ENCODE measurements around the gene PARP2.
"Not testable (repeated sequence)": the region's sequence is repeated elsewhere in the genome, so short reads cannot be mapped to it uniquely, and the experiment has no call there.

Gene PARP2

DNA sequence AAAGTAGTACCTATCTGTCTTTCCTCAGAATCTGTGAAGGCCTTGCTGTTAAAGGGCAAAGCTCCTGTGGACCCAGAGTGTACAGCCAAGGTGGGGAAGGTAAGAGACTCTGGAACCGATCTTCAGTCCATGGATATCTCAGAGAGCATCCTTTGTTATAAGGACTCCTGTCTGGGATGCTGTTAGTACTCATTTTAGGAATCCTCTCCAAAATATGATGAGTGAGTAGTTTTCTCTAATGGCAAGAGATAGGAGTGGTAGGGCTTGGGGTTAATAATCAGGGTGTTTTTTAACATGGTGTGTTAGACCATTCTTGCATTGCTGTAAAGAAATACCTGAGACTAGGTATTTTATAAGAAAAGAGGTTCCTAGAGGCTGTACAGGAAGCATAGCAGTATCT lies 1.9 kb downstream of the PARP2 start:
- no peak for DNase-seq (ENCODE audit: low read depth in 2 of 2)

- DNase-seq (ENCODE audit: low read depth in 2 of 2), result no peak
Measured at GRCh38 chr14:20346713-20347112, 3.3 kb downstream of the PARP2 start.

GRCh38 chr14:20347747-20348146 lies 4.3 kb downstream of the PARP2 start:
- no peak for DNase-seq (ENCODE audit: low read depth in 2 of 2)

DNA sequence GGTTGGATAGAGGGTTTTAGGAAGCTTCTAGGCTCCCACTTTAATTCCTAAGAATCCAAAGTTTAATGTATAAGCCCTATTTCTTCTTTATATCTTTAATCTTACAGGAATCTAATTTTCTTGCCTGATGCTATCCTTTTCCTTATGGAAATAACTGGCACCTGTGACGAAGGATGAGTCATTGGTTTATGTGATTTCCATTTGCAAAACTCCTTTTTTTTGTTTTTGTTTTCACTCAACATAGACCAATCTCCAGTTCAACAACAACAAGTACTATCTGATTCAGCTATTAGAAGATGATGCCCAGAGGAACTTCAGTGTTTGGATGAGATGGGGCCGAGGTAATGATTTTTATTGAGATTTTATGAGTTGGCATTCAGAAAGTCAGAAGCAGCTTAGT lies 6.8 kb downstream of the PARP2 start:
- DNase-seq (ENCODE audit: low read depth in 2 of 2), result no peak

GRCh38 chr14:20350860-20351259 lies 7.4 kb downstream of the PARP2 start:
- DNase-seq (ENCODE audit: low read depth in 2 of 2), result no peak

- DNase-seq (ENCODE audit: low read depth in 2 of 2), result no peak
Measured at GRCh38 chr14:20356422-20356821, 13.0 kb downstream of the PARP2 start.

GRCh38 chr14:20358474-20358873 lies 15.0 kb downstream of the PARP2 start:
- DNase-seq (ENCODE audit: low read depth in 2 of 2), result not testable (repeated sequence)

DNA sequence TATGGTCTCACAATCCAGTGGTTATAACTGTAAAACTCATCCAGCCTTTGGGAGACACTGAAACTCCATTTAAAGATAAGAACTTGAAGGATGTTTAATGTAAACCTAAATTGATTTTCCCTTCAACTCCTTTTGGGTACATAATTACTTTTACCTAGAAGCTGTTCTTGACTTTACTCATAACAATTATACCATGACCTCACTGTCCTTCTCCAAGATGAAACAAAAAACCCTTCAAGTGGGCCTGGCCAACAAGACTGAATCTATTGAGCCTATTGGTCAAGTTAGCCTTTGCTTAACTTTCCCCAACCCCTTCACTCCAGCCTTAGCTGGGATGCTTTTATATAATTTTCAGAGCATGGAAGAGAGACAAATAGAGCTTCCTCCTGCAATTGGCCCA lies 22.5 kb downstream of the PARP2 start:
- DNase-seq (ENCODE audit: low read depth in 2 of 2), result no peak

GRCh38 chr14:20372796-20373195 lies 29.4 kb downstream of the PARP2 start:
- no peak for DNase-seq (ENCODE audit: low read depth in 2 of 2)

DNA sequence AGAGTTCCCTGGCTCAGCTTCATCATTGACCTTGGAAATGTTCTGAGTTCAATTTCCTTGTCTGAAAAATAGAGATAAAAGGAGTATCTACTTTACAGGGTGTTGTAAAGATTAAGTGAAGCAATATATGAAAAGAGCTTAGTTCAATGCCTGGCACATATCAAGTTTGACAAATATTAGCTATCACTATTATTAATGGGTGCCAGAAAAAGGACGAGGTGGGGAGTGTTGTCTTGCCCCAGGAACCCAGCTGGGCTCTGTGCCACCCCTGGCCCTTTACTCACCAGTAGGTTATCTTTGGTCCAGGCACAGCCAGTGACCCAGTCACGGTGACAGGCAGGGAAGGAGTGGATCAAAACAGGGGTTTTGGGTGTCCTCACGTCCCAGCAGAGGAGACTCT lies 32.0 kb downstream of the PARP2 start:
- DNase-seq (ENCODE audit: low read depth in 2 of 2), result no peak

DNA sequence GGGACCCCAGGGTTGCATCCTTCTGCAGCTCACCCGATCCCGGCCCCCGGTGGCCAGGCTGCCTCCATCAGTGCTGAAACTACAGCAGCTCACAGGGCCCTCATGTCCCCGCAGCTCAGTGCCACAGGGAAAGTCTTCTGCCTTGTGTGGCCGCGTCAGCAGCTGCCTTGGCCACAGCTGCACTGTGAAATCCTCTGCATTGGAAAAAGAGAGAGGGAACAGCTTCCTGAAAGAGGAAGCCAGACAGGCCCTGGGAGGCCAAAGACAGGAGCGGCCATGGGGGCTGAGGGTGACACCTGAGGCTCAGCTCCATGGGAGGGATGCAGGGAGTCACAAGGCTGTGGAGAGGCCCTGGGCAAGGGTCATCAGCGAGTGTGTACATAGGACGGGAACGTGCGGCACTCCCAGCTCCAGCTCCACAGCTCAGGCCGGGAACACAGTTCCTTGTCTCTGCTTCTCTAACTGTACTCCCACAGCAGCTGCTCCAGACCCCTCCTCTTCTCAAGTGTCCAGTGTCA lies 32.7 kb downstream of the PARP2 start:
- DNase-seq (ENCODE audit: low read depth in 2 of 2), result no peak

DNA sequence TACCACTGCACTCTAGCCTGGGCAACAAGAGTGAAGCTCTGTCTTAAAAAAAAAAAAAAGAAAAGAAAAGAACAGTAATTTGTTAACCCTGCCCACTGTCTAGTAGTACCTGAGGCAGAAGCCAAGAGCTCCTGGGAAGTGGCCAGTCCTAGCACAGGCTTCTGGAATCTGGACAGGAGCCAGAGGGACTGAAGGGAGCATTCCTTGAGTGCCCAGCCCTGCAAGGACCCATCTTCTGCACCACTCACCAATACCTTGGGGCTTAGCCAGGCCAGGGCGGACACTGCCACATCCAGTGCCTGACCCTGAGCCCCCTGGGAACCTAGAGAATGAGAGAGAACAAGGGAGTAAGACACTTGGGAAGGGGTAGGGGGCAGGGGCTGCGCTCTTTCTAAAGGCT lies 33.7 kb downstream of the PARP2 start:
- DNase-seq (ENCODE audit: low read depth in 2 of 2), result no peak

DNA sequence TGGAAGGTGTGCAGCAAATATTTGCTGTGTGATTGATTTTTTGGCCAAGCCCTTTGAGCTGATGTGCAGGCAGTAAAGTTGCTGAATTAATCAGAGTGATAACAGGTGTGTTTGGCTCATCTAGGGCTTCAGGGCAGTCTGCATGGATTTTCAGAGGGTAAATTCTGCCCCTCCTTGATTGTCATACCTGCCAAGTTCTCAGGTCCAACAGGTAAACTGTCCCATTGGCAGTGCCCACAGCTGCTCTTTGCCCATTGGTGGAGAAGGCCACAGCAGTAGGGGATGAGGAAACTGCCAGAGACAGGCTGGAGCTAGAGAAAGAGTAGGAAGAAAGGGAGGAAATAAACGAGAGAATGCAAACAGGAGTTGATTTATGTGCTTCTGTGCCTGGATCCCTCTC lies 36.3 kb downstream of the PARP2 start:
- no peak for DNase-seq (ENCODE audit: low read depth in 2 of 2)

- DNase-seq (ENCODE audit: low read depth in 2 of 2), result no peak
Measured at GRCh38 chr14:20380681-20381080, 37.2 kb downstream of the PARP2 start.

DNA sequence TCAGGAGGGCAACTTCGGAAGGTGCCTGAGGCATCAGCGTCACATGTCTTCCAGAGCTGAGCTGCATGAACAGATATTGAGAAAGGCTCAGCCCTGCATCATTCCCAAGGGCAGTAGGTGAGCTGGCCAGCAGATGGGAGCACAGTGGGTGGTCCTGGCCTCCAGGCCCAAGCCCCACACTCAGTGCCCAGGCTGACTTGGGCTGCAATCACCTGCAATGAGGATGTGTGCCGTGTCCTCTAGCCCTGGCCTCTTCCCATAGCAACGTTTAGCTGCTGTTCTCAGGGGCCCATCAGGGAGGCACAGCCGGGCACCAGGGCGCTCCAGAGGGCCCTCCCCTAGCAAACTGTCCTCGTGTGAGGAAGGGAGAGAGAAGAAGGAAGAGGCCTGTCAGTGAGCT lies 37.9 kb downstream of the PARP2 start:
- no peak for DNase-seq (ENCODE audit: low read depth in 2 of 2)

DNA sequence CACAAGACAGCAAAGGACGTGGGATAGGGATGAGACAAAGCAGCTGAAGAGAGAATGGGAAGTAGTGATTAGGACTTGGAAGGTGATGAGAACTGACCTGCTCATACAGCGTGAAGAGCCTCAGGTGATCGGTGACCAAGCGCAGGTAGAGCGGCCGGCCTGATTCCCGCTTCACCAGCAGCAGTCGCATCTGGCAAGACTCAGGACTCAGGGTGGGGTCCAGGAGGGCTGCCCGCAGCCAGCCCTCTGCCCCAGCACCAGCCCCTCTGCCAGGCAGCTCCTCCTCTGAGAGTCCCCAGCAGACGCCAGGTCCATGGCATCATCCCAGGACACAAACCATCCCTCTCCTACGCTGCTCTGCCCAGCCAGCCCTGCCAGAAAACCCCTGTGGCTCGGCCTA lies 39.1 kb downstream of the PARP2 start:
- no peak for DNase-seq (ENCODE audit: low read depth in 2 of 2)

DNA sequence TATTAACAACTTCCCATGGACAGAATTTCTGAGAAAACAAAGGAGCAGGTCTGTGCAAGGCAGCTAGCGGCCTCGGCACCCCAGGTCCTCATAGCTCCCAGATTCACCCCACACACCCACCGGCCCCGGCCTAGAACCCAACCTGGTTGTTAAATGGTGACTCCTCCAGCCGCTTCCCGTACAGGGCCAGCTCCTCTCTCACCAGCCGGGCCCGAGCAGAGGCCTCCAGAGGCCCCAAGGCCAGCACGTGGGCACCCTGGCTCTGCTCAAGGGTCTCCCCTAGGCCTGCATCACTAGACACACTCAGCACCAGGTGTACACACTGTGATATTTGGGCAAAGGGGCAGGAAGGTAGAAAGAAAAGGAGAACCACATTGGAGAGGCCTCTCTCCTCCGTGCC lies 39.6 kb downstream of the PARP2 start:
- no peak for DNase-seq (ENCODE audit: low read depth in 2 of 2)

- DNase-seq (ENCODE audit: low read depth in 2 of 2), result no peak
Measured at GRCh38 chr14:20383636-20384035, 40.2 kb downstream of the PARP2 start.

DNA sequence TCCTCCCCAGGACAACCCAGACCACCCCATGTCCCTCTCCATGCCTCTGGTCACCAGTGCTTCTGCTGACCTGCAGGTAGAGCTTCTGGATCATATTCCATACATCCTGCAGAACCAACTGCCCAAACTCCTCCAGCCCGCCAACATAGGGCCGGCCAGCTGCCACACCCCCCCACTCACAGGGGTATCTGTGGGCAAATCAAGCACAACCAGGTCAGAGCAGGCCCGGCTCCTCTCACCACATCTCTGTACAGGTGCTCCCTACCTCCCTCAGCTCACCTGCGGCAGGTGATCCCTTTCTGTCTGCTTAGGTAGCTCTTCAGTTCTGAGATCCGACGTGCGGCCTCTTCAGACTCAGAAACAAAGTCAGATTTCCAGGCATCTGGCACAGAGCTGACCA lies 40.9 kb downstream of the PARP2 start:
- no peak for DNase-seq (ENCODE audit: low read depth in 2 of 2)

GRCh38 chr14:20384886-20385285 lies 41.5 kb downstream of the PARP2 start:
- DNase-seq (ENCODE audit: low read depth in 2 of 2), result no peak

DNA sequence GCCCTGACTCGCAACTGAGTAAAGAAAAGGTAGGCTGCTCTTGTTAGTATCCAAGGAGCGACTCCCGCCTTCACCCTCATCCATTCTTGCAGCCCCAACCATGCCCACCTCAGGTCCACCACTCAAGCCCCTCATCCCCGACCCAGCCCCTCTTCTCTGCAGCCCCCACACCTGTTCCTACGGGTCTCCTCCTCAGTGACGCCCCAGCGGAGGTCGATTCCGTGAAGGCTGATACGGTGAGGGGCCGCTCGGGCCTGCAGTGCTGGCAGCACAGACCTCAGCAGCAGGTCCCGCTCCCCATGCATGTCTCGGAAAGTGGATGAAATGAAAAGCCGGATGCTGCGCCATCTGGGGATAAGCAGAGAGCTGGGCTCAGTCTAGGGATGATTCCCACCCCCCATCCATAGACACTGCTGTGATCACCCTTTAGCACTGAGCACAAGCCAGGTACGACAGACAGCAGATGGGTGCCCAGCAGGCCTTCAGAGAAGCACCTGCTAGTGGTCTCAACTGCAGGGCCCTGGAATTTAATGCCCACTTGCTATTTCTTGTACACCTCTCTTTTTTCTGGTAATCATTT lies 42.9 kb downstream of the PARP2 start:
- DNase-seq (ENCODE audit: low read depth in 2 of 2), result no peak

DNA sequence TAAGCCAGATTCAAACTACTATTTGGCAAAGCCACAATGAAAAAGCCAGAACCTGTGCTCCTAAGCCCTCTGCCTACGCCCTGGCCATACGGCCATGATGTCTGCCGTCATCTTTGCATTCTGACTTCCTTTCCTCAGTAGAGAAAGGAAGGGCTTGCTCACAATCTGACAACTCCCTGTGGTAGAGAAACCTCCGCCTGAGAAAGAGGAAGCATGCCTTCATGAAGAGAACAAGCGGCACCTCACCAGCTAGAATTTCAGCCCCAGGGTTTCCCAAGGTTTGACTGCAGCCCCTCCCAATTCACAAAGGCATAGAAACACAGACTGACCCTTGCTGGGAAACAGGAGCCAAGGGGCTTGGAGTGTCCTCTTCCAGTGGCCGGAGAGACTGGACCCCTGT lies 44.1 kb downstream of the PARP2 start:
- no peak for DNase-seq (ENCODE audit: low read depth in 2 of 2)

- DNase-seq (ENCODE audit: low read depth in 2 of 2), result no peak
Measured at GRCh38 chr14:20388159-20388558, 44.7 kb downstream of the PARP2 start.

- no peak for DNase-seq (ENCODE audit: low read depth in 2 of 2)
Measured at GRCh38 chr14:20391505-20391904, 48.1 kb downstream of the PARP2 start.

All from stimulated activated CD8-positive, alpha-beta memory T cell treated with anti-CD3 and anti-CD28 coated beads, Interleukin-2, amount 100 ng/mL, for 1 hour (primary cell).